SK-N-MC (cell line): ENCODE results near the gene PHF2.

Source experiments
- EZH2 ChIP-seq: fragments of 200-600 bp; sonication (generic); IDR thresholded peaks from one replicate; pipeline ENCODE4 v1.6.1; 2017; ENCODE audit warnings: antibody characterized with exemption
- FOXP2 ChIP-seq: optimal IDR thresholded peaks from 2 replicates; pipeline ENCODE3; 2011; ENCODE audit warnings: mild to moderate bottlenecking, moderate library complexity; ENCODE audit not compliant: insufficient read depth; ENCODE audit errors: extremely low read length, control extremely low read depth
- POLR2AphosphoS5 ChIP-seq: IDR thresholded peaks from 2 replicates; pipeline ENCODE4 v1.6.1; 2012; ENCODE audit warnings: mild to moderate bottlenecking, low read depth, low read length, borderline replicate concordance

- TF ChIP-seq EZH2 (no peak), POLR2AphosphoS5 (no peak), FOXP2 (no peak)
Measured at GRCh38 chr9:93656426-93657239, 80.2 kb downstream of the PHF2 start.
